ENCODE data around the gene RAMP3. TPM values are rescaled to one million over a fixed set of nuclear protein-coding genes. Genes with fewer than 3 reads are reported as not detected.
A peak's percentile ranks its signal among the peaks of the same experiment; 100 is the strongest.

Gene RAMP3
- total and polyA plus RNA-seq, 7 donors = 9.9 to 18.0 (median 16.3) TPM

- Histone ChIP-seq H3K4me3 (no peak overlapping the region), H3K9me3 (no peaks in the 10 kb centered on the region), H3K4me1 (no peaks in the 10 kb centered on the region), H3K36me3 (ENCODE audit: insufficient read depth in 1 of 2, low read depth in 1 of 2) (no peaks in the 10 kb centered on the region), H3K27ac (no peak overlapping the region), H3K27me3 (ENCODE audit: insufficient read depth in 3 of 3, low read length in 2 of 3) (no peaks in the 10 kb centered on the region)
- TF ChIP-seq CTCF (IDR thresholded peaks at IDR 0.05) = no peak
- intact Hi-C loops (cut with DNase I) = no loop called here
- WGBS, 3 donors = 49 to 62% (median 57%) methylated on average over 3 of the region's 3 CpGs
- DNase-seq (no peak), ATAC-seq (no peak)
These were observed 8.3 kb downstream of the RAMP3 start for GRCh38 chr7:45165857-45166256.

- ATAC-seq (no peak), DNase-seq (peak in 1 of 2 donors; percentile 18)
- H3K4me1 ChIP-seq = no peaks in the 10 kb centered on the region
- no peaks in the 10 kb centered on the region for H3K36me3 ChIP-seq (ENCODE audit: insufficient read depth in 1 of 2, low read depth in 1 of 2)
- no peak overlapping the region for H3K27ac ChIP-seq
- intact Hi-C loops (cut with DNase I) = no loop called here
- no peaks in the 10 kb centered on the region for H3K27me3 ChIP-seq (ENCODE audit: insufficient read depth in 3 of 3, low read length in 2 of 3)
- TF ChIP-seq CTCF (IDR thresholded peaks at IDR 0.05) = no peak
- H3K9me3 ChIP-seq = no peaks in the 10 kb centered on the region
- H3K4me3 ChIP-seq = no peak overlapping the region
- 21 to 86% (median 53%) methylated on average over 1 of the region's 1 CpG for WGBS, 3 donors
These were observed 14.4 kb downstream of the RAMP3 start for GRCh38 chr7:45171946-45172345.

- no peaks in the 10 kb centered on the region for H3K36me3 ChIP-seq (ENCODE audit: insufficient read depth in 1 of 2, low read depth in 1 of 2)
- intact Hi-C loops (cut with DNase I) = no loop called here
- DNase-seq = peak in 1 of 2 donors; percentile 8
- no peaks in the 10 kb centered on the region for H3K9me3 ChIP-seq
- 78 to 82% (median 80%) methylated on average over 6 of the region's 6 CpGs for WGBS, 3 donors
- H3K27ac ChIP-seq = no peak overlapping the region
- no peaks in the 10 kb centered on the region for H3K4me1 ChIP-seq
- H3K27me3 ChIP-seq (ENCODE audit: insufficient read depth in 3 of 3, low read length in 2 of 3) = no peaks in the 10 kb centered on the region
- ATAC-seq = no peak
- TF ChIP-seq CTCF (IDR thresholded peaks at IDR 0.05) = no peak
- H3K4me3 ChIP-seq = no peak overlapping the region
These were observed 16.2 kb downstream of the RAMP3 start for GRCh38 chr7:45173596-45174327.

GRCh38 chr7:45174328-45174610 is 16.7 kb downstream of the RAMP3 start:
- Histone ChIP-seq H3K4me1 (no peaks in the 10 kb centered on the region), H3K9me3 (no peaks in the 10 kb centered on the region), H3K27ac (no peak overlapping the region), H3K36me3 (ENCODE audit: insufficient read depth in 1 of 2, low read depth in 1 of 2) (no peaks in the 10 kb centered on the region), H3K4me3 (no peak overlapping the region), H3K27me3 (ENCODE audit: insufficient read depth in 3 of 3, low read length in 2 of 3) (no peaks in the 10 kb centered on the region)
- 86 to 92% (median 88%) methylated on average over 4 of the region's 4 CpGs for WGBS, 3 donors
- DNase-seq (no peak), ATAC-seq (no peak)
- no peak for TF ChIP-seq CTCF (IDR thresholded peaks at IDR 0.05)
- intact Hi-C loops (cut with DNase I) = no loop called here

All from psoas muscle (tissue), 8 donors.